ENCODE results near the gene CCDC9B.

CCDC9B gene

DNA sequence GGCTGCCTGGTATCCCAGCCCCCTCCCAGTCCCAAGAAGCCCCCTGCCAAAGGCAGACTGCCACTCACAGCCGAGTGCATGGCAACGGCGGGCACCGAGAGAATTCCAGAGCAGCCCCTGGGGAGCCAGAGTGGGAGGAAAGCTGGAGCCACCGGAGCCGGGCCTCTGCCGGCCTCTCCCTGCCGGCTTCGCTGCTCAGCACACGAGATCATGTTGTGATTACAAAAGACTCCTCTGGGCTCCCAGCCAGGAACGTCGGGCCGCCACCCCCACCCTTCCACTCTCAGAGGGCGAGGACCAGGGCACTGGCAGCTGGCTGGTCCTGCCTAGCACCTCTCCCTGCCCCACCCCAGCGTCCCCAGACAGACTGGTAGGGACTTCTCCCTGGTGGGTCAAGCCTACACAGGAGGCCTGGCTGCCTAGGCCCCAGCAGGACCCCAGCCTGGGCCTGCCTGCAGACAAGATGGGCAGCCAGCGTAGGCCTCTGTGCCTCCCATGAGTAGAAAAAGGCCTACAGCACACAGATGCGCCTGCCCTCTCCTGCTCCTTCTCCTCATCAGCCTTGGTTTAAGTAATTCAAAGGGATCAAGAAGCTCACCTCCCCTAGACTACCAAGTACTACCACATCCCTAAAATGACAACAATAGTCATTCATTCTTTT, at the start of gene CCDC9B:
TSS of gene CCDC9B (minus strand) at position 200 of the 661 bp plus-strand sequence. CDS start at position 80, 120 bp downstream.
- no peak for DNase-seq

DNA sequence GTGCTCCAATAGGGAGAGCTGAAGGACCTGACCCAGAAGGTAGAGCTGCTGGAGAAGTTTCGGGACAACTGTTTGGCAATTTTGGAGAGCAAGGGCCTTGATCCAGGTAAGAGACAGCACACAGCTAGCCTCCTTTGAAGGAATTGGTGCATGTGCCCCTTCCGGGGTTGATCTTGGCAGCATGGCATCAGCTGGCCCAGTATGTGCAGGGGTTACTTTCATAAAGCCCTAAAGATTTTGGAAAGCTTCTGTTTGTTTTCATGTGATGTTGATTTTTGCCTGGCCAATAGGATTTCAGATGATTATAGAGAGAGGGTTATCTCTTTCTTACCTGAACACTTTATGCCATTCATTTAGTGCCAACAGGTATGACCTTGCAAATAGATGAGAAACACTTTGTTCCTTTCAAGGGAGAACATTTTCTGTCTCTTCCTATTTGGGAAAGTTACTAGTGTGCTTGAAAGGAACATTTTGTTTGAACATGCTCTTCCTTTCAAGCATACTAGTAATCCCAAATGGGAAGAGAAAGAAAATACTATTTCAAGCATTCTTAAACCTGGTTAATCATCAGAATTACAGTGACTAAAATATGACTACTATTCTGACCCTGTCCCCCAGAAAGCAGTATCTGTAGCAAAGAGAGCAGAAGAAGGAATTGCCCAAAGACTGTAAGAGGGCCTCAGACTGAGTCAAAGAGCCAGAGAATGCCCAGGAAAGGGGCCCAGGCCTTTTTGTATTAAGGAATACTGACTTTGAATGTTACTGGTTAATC, 49.3 kb upstream of the CCDC9B start:
- DNase-seq = no peak

- DNase-seq = peak; percentile 46
These were observed 48.4 kb upstream of the CCDC9B start for GRCh38 chr15:40388941-40389823.

DNA sequence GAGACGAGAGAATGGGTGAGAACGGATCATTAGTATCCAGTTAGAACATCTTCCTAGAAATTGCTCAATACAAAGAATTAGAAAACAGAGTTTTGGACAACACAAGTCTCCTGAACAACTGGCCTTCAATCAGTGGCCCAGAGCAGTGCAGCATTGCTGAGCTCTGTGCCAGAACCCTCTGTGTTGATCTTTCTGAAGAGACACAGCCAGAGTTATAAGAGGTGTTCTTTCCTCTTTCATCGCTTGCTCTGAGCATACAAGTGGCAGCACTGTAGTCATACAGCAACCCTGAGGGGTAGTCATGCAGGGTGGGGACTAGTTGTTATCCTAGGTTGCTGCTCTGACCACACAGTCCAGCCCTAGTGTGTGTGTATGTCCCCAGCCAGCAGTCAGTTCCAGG, 45.7 kb upstream of the CCDC9B start:
- DNase-seq = no peak

DNA sequence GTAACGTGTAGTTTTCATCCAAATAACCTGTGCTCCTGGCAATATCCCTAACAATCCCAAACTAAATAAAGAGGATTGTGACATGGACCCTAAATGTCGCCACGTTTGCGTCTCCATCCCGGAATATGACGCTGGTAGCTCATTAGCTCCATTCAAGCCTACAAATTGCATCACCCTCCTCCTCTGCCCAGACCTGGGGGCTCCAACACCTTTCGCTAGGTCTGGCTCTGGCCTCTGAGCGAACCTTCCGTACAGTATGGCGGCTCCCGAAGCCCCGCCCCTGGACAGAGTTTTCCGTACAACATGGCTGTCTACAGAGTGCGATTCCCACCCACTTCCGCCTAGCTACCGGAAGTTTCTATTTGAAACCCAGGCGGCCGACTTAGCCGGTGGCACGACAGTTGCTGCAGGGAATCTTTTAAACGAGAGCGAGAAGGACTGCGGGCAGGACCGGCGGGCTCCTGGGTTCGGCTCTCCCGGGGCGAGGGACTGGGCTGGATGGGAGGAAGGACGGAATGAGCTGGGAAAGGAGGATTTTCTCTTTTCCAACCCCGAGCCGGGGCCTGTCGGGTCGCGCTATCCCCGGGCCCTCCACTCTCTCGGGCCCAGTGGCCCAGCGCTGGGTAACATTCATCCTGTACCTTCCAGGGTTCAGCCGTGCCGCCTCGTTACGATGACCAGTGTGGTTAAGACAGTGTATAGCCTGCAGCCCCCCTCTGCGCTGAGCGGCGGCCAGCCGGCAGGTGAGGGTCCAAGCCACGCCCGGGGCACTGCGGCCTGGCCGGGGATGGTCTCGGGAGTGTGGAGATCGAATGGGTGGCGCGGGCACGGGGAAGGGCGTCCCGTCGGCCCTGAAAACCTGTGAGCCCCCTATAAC, 42.1 kb upstream of the CCDC9B start, which contains the start of gene KNSTRN:
TSS of gene KNSTRN (plus strand) at position 142 of the 877 bp plus-strand sequence. CDS start at position 257, 115 bp downstream.
- peak; percentile 14 for DNase-seq

- DNase-seq = no peak
These were observed 41.2 kb upstream of the CCDC9B start for GRCh38 chr15:40381818-40382529.

- DNase-seq = no peak
These were observed 39.9 kb upstream of the CCDC9B start for GRCh38 chr15:40380636-40381035.

DNA sequence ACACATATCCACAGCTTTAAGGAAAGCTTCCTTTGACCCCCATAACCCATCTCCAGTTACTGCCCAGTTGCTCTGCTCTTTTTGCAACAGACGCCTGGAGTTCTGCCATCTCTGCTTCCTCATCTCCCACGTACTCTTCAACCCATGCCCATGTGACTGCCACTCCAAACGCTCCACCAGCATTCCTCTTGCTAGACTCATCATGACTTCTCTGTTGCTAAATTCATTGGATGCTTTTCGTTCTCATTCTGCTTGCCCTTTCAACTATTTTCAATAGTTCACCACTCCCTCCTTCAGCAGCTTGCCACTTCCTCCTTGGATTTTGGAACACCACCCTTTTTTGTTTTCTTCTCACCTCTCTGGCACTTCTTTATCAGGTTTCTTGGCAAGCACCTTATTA, 39.1 kb upstream of the CCDC9B start:
- no peak for DNase-seq

GRCh38 chr15:40379374-40379773, 38.6 kb upstream of the CCDC9B start:
- no peak for DNase-seq

DNA sequence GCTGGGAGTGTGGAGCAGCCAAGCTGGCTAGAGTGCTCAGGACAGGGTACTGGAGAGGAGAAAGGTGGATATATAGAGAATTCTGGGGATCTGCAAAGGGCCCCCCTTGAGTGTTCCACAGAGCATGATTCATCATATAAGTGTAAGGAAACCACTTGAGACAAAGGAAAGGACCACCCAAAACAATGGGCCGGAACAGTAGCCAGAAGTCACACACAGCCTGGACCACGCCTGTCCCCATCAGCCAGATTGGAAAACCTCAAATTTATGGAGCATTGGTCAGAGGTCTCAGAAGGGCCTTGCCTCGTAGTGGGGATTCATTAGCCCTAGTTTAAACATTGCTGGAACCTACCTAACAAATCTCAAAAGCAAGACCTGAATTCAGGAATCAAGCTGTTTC, 36.9 kb upstream of the CCDC9B start:
- DNase-seq = no peak

DNA sequence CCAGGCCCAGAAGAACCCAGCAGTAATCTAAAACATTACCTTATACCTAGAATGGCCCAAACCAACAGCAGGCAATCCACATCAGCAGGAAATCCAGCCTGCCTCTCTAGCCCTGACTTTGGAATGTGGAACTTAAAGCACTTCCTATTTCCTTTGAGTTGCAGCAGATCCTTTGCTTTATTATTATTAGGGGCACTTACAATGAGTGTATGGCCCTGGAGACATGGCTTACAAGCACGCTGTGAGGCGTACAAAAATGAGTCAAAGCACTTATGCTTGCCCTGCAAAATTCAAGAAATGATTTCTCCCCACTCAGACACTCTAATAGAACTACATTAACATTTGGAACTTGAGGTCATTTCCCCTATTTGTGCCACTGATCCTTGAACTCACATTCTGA, 32.2 kb upstream of the CCDC9B start:
- DNase-seq = no peak

GRCh38 chr15:40369971-40370370, 29.2 kb upstream of the CCDC9B start:
- no peak for DNase-seq

DNA sequence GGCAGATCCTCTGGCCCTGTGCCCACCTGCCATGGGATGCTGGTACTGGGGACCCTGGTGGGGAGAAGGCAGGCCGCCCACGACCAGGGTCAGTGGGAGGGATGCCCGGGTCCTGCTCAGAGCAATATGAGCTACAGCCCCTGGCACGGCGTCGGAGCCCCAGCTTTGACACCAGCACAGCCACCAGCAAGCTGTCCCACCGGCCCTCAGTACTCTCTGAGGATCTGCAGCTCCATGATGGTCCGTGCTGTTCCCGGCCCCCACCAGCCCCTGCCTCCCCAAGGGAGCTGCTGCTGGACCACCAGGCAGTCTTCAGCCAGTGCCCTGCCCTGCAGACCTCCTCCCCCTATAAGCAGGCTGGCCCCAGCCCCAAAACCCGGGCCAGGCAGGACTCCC, 28.7 kb upstream of the CCDC9B start:
- DNase-seq = no peak

DNA sequence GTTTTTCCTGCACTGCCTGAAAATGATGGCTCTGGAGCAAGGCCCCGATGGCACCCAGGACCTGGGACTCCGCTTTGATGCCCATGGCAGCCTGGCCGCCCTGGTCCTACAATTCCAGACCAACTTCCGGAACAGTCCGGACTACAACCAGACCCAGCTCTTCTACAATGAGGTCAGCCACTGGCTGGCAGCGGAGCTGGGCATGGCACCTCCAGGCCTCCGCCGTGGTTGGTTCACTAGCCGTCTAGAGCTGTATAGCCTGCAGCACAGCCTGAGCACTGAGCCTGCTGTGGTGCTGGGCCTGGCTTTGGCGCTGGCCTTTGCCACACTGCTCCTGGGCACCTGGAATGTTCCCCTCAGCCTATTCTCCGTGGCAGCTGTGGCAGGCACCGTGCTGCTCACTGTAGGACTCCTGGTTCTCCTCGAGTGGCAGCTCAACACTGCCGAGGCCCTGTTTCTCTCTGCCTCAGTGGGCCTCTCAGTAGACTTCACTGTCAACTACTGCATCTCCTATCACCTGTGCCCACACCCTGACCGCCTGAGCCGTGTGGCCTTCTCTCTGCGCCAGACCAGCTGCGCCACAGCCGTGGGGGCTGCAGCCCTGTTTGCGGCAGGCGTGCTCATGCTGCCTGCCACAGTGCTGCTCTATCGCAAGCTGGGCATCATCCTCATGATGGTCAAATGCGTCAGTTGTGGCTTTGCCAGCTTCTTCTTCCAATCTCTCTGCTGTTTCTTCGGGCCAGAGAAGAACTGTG, 28.2 kb upstream of the CCDC9B start:
- DNase-seq = no peak

GRCh38 chr15:40367686-40368611, 27.2 kb upstream of the CCDC9B start:
- peak; percentile 50 for DNase-seq

DNA sequence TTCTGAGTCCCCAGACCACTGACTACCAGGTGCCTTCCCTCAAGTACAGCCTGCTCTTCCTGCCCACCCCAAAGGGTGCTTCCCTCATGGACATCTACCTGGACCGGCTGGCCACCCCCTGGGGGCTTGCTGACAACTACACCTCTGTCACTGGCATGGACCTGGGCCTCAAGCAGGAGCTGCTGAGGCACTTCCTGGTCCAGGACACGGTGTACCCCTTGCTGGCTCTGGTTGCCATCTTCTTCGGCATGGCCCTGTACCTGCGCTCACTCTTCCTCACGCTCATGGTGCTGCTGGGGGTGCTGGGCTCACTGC, 26.6 kb upstream of the CCDC9B start:
- no peak for DNase-seq

- no peak for DNase-seq
These were observed 26.0 kb upstream of the CCDC9B start for GRCh38 chr15:40366457-40367370.

DNA sequence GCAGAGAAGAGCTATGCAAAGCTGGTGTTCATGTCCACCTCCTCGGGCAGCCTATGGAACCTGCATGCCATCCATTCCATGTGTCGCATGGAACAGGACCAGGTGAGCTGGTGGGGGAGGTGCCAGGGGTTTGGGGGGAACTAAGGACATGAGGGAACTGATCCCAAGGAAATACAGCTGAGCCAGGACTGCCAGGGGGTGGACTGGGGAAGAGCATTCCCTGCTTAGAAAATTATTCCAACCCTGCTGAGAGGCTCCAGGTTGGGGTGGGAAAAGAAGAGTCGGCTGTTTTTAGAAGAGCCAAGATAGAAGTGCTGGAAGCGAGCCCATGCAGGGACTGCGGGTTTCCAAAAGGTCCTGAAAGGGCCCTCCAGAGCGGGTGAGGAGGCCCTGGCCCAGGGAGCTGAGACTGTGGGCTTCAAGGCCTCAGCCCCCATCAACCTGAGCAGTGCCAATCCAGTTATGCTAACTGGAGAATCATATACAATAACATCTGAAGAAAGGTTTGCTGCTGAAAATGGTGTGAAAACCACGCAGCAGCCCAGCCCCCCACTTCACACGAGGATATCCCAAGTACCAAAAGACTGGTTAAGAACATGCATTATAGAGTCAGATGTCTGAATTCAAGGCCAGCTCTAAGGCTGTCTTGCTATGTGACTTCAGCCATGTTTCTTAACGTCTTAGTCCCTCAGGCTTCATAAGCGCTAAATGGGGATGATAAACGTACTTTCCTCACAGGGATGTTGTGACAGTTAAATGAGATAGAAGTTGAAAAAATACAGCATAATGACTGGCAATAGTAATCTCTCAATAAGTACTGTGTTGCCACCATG, 25.1 kb upstream of the CCDC9B start:
- no peak for DNase-seq

Data from SIG-M5 (cell line).